K562 (cell line): Measurements from ENCODE around the gene C15orf61. TPM values are rescaled to one million over a fixed set of nuclear protein-coding genes. Genes with fewer than 3 reads are reported as not detected.

Experiments used
- HDAC2 ChIP-seq: fragments of 450-650 bp; IDR thresholded peaks from 2 replicates; pipeline ENCODE4 v1.6.1; 2016; ENCODE audit warnings: mild to moderate bottlenecking
- HMBOX1 ChIP-seq: sonication (generic); IDR thresholded peaks from 2 replicates; pipeline ENCODE4 v1.6.1; 2016
- IRF1 ChIP-seq: sonication (generic); formaldehyde crosslinking; IDR thresholded peaks from 2 replicates; pipeline ENCODE4 v1.8.0; 2022; ENCODE audit warnings: missing genetic modification reagents, mild to moderate bottlenecking, borderline replicate concordance
- SUPT5H ChIP-seq: fragments of 450-650 bp; IDR thresholded peaks from 2 replicates; pipeline ENCODE4 v1.6.1; 2016
- TFAP4 ChIP-seq: sonication (generic); formaldehyde crosslinking; IDR thresholded peaks from 2 replicates; pipeline ENCODE4 v1.8.0; 2022; ENCODE audit warnings: missing genetic modification reagents, mild to moderate bottlenecking, moderate library complexity, borderline replicate concordance
- ZBTB40 ChIP-seq, 2 experiments: fragments of 450-650 bp in 1 of 2; sonication (generic) in 1 of 2; formaldehyde crosslinking in 1 of 2; IDR thresholded peaks; 2 replicates each; pipeline versions ENCODE4 v1.7.1 to v1.9.0; 2016 to 2022; ENCODE audit warnings: inconsistent platforms in 1 of 2, mild to moderate bottlenecking in 1 of 2, missing genetic modification reagents in 1 of 2
- ZNF407 ChIP-seq: fragments of 450-650 bp; IDR thresholded peaks from 2 replicates; pipeline ENCODE4 v1.6.1; 2016; ENCODE audit warnings: low read depth
- polyA plus RNA-seq, 8 experiments: library from polyadenylated mRNA; depleted of rRNA in 4 of 8; stranded (reverse) in 5 of 8; unstranded in 3 of 8; fragments of >200 nt; fragmentation: Nextera tagmentation in 2 of 8; fragmentation: Illumina TruSeq in 1 of 8; extraction: Ambion mirVana in 2 of 8; extraction: Trizol in 1 of 8; gene quantifications; 2 replicates each; pipeline versions ENCODE4 v1.2.1 to v1.2.3, GENCODE V29; 2011 to 2014; ENCODE audit warnings: inconsistent platforms in 1 of 8, missing spikeins in 1 of 8
- total RNA-seq, 7 experiments: library from RNA; depleted of rRNA in 6 of 7; stranded (reverse); fragments of >200 nt in 6 of 7; fragmentation: Illumina TruSeq in 2 of 7; extraction: Trizol in 2 of 7; gene quantifications; 2 replicates each; pipeline versions ENCODE4 v1.2.1 to v1.2.3, GENCODE V29; 2011 to 2021; ENCODE audit warnings: low replicate concordance in 1 of 7

Gene C15orf61
- total and polyA plus RNA-seq, 9 of the 15 experiments (the other 6 are each of a cell fraction or from before 2014, with no cell fraction given), result 1.6 to 10.5 (median 4.3) TPM

- TF ChIP-seq ZNF407 (no peak), HMBOX1 (peak; percentile 84), ZBTB40 (IDR thresholded peaks at IDR 0.05) (no peak), ZBTB40 (CRISPR knock-in tag; IDR thresholded peaks at IDR 0.05) (no peak), SUPT5H (no peak), TFAP4 (no peak), IRF1 (CRISPR knock-in tag) (no peak), HDAC2 (no peak)
Measured at GRCh38 chr15:67543348-67543718, 22.4 kb downstream of the C15orf61 start (continued).
